Measurements from ENCODE around the gene CDS1. TPM values are rescaled to one million over a fixed set of nuclear protein-coding genes. Genes with fewer than 3 reads are reported as not detected.

Gene CDS1
- total RNA-seq, 3 donors from 2014 or later (not counting 1 experiment from before 2014, with no cell fraction given): 0.14 TPM; not detected in 2

DNA sequence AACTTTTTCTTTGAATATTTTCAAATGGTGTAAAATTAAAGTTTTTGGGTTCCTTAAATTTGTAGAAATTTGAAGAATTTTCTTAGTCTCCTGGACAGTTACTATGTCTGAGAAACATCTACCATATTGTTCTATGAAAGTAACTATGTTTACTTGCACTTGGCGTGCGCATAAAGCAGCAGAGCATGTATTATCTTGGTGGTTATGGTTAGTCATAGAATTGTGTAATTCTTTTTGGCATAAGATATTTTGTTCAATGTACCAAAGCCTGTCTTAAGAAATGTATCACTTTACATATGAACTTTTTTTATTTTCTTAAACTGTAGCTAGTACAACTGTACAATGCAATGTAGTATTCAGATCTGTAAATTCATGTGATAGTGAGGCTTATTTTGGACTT lies 49.2 kb downstream of the CDS1 start:
- Histone ChIP-seq H3K4me1 (ENCODE audit: control insufficient read depth, insufficient read depth, low read length) (no peaks in the 10 kb centered on the region), H3K4me3 (ENCODE audit: low read length) (no peak overlapping the region), H3K9me3 (ENCODE audit: control insufficient read depth, insufficient read depth, low read length) (peaks cover 4% of the 10 kb centered on the region), H3K36me3 (ENCODE audit: control insufficient read depth, insufficient read depth, low read length) (no peaks in the 10 kb centered on the region), H3K27ac (ENCODE audit: low read length) (no peak overlapping the region), H3K27me3 (ENCODE audit: control insufficient read depth, insufficient read depth, low read length) (no peaks in the 10 kb centered on the region)
- intact Hi-C loops (cut with micrococcal nuclease): no loop called here
- DNase-seq (no peak), ATAC-seq (no peak)
- 100% methylated on average over 2 of the region's 2 CpGs for WGBS (ENCODE audit: insufficient coverage)
- Mint-ChIP-seq H3K27ac (no peak overlapping the region), H3K36me3 (no peaks in the 10 kb centered on the region), H3K27me3 (ENCODE audit: low read depth in 2 of 2) (no peaks in the 10 kb centered on the region), H3K9me3 (peaks cover 2 to 3% of the 10 kb centered on the region in 2 donors), H3K4me1 (no peaks in the 10 kb centered on the region), H3K4me3 (no peak overlapping the region)
- no peak for TF ChIP-seq CTCF (IDR thresholded peaks at IDR 0.05)

- Histone ChIP-seq H3K9me3 (ENCODE audit: control insufficient read depth, insufficient read depth, low read length) (peaks cover 4% of the 10 kb centered on the region), H3K27ac (ENCODE audit: low read length) (no peak overlapping the region), H3K4me3 (ENCODE audit: low read length) (no peak overlapping the region), H3K27me3 (ENCODE audit: control insufficient read depth, insufficient read depth, low read length) (no peaks in the 10 kb centered on the region), H3K4me1 (ENCODE audit: control insufficient read depth, insufficient read depth, low read length) (no peaks in the 10 kb centered on the region), H3K36me3 (ENCODE audit: control insufficient read depth, insufficient read depth, low read length) (no peaks in the 10 kb centered on the region)
- Mint-ChIP-seq H3K4me3 (no peak overlapping the region), H3K27me3 (ENCODE audit: low read depth in 2 of 2) (no peaks in the 10 kb centered on the region), H3K36me3 (no peaks in the 10 kb centered on the region), H3K4me1 (no peaks in the 10 kb centered on the region), H3K9me3 (peaks cover 5 to 8% of the 10 kb centered on the region in 2 donors), H3K27ac (no peak overlapping the region)
- intact Hi-C loops (cut with micrococcal nuclease): no loop called here
- DNase-seq (no peak), ATAC-seq (no peak)
- 73% methylated on average over 1 of the region's 1 CpG for WGBS (ENCODE audit: insufficient coverage)
- no peak for TF ChIP-seq CTCF (IDR thresholded peaks at IDR 0.05)
These were observed 52.0 kb downstream of the CDS1 start for GRCh38 chr4:84634961-84635360.

DNA sequence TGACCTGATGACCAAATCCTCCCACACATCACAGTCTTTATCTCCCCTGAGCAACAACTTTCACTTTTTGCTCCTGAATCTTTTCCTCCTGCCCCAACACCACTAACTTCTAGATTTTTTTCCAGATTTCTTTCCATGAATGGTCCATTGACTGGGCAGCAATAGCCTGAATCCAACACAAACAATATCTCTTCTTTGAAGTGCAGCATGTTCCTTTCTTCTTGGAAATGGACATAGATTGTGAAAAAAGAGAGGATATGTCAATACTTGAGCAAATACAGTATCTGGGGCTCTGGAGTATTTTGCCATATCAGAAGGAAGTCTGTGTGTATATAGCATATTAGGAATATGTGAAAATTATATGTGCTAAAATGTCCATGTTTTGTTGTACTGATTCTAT lies 55.2 kb downstream of the CDS1 start:
- ATAC-seq (no peak), DNase-seq (no peak)
- H3K36me3 ChIP-seq (ENCODE audit: control insufficient read depth, insufficient read depth, low read length): no peaks in the 10 kb centered on the region
- no peak for TF ChIP-seq CTCF (IDR thresholded peaks at IDR 0.05)
- intact Hi-C loops (cut with micrococcal nuclease): no loop called here
- Mint-ChIP-seq H3K27me3 (ENCODE audit: low read depth in 2 of 2) (no peaks in the 10 kb centered on the region), H3K4me1 (no peaks in the 10 kb centered on the region), H3K4me3 (no peak overlapping the region), H3K36me3 (no peaks in the 10 kb centered on the region), H3K27ac (no peak overlapping the region), H3K9me3 (peaks cover 6 to 8% of the 10 kb centered on the region in 2 donors)
- no peaks in the 10 kb centered on the region for H3K4me1 ChIP-seq (ENCODE audit: control insufficient read depth, insufficient read depth, low read length)
- H3K27me3 ChIP-seq (ENCODE audit: control insufficient read depth, insufficient read depth, low read length): no peaks in the 10 kb centered on the region
- H3K27ac ChIP-seq (ENCODE audit: low read length): no peak overlapping the region
- H3K4me3 ChIP-seq (ENCODE audit: low read length): no peak overlapping the region
- H3K9me3 ChIP-seq (ENCODE audit: control insufficient read depth, insufficient read depth, low read length): peaks cover 4% of the 10 kb centered on the region

DNA sequence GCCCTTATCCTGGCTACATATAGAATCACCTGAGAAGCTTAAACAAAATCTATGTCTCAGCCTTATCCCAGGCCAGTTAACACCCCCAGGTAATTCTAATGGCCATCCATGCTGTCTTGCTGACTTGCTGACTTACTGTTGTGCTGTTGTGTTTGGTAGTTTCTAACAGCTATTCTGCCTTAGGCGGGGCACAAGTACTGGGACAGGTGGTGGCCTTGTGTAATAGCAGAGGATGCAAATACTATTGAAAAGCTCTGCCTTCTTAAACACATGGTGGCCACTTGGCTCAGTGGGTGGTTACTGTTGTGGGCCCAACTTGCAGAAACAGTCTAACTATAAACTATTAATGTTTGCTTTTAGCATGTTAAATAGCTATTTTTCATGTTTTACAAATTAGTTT lies 56.2 kb downstream of the CDS1 start:
- Histone ChIP-seq H3K4me1 (ENCODE audit: control insufficient read depth, insufficient read depth, low read length) (no peaks in the 10 kb centered on the region), H3K4me3 (ENCODE audit: low read length) (no peak overlapping the region), H3K27me3 (ENCODE audit: control insufficient read depth, insufficient read depth, low read length) (no peaks in the 10 kb centered on the region), H3K27ac (ENCODE audit: low read length) (no peak overlapping the region), H3K36me3 (ENCODE audit: control insufficient read depth, insufficient read depth, low read length) (no peaks in the 10 kb centered on the region), H3K9me3 (ENCODE audit: control insufficient read depth, insufficient read depth, low read length) (peaks cover 4% of the 10 kb centered on the region)
- Mint-ChIP-seq H3K27me3 (ENCODE audit: low read depth in 2 of 2) (no peaks in the 10 kb centered on the region), H3K36me3 (no peaks in the 10 kb centered on the region), H3K27ac (no peak overlapping the region), H3K9me3 (peaks cover 8 to 9% of the 10 kb centered on the region in 2 donors), H3K4me3 (no peak overlapping the region), H3K4me1 (no peaks in the 10 kb centered on the region)
- intact Hi-C loops (cut with micrococcal nuclease): no loop called here
- WGBS (ENCODE audit: insufficient coverage): 80% methylated on average over 1 of the region's 1 CpG
- ATAC-seq (no peak), DNase-seq (no peak)
- no peak for TF ChIP-seq CTCF (IDR thresholded peaks at IDR 0.05)
